ENCODE measurements around the gene TMEM87B. TPM values are rescaled to one million over a fixed set of nuclear protein-coding genes. Genes with fewer than 3 reads are reported as not detected.

Gene TMEM87B
- total RNA-seq, 1 experiment from 2014 or later = 10.5 TPM

DNA sequence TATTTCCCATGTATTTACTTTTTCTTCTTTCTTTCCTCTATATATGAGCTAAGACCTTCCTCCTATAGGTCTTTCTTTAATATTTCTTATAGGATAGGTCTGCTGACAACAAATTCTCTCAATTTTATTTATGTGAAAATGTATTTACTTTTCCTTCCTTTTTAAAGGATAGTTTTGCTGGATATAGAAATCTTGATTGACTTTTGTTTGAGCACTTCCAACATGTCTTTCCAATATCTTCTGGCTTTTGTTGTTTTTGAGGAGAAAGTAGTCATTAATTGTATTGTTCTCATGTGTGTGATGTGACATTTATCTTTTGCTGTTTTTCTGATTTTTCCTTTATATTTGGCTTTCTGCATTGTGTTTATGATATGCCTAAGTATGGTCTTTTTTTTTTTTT lies 54.2 kb downstream of the TMEM87B start:
- no peaks in the 10 kb centered on the region for H3K79me1 ChIP-seq (ENCODE audit: insufficient read depth, low read depth, low read length, poor library complexity, severe bottlenecking)
- H2AFZ ChIP-seq (ENCODE audit: low read length) = no peak overlapping the region
- DNase-seq = no peak
- no peaks in the 10 kb centered on the region for H4K20me1 ChIP-seq (ENCODE audit: control insufficient read depth, insufficient read depth, insufficient read length)
- Mint-ChIP-seq H3K36me3 (ENCODE audit: insufficient read depth in 1 of 3, low read depth in 3 of 3) (peaks cover 22 to 53% (median 43%) of the 10 kb centered on the region in 3 experiments), H3K27me3 (ENCODE audit: low read depth) (no peaks in the 10 kb centered on the region), H3K9me3 (peaks cover 14 to 18% of the 10 kb centered on the region in 2 experiments), H3K27ac (no peak overlapping the region), H3K4me3 (no peak overlapping the region), H3K4me1 (no peaks in the 10 kb centered on the region)
- H3K9me3 ChIP-seq (ENCODE audit: control insufficient read depth, low read depth, low read length) = no peaks in the 10 kb centered on the region
- no peak overlapping the region for H2BK120ac ChIP-seq (ENCODE audit: low read depth, low read length, poor library complexity, severe bottlenecking)
- no peak overlapping the region for H3T11ph ChIP-seq (ENCODE audit: low read length)
- no peaks in the 10 kb centered on the region for H3K4me1 ChIP-seq (ENCODE audit: insufficient read depth, low read length)
- no peak overlapping the region for H3K23ac ChIP-seq (ENCODE audit: insufficient read length, low read depth, low read length)
- no peak overlapping the region for H4K5ac ChIP-seq (ENCODE audit: insufficient read length, low read depth, low read length)
- H3K9ac ChIP-seq (ENCODE audit: extremely low read depth, insufficient read length, low read length) = no peak overlapping the region
- no peaks in the 10 kb centered on the region for H3K27me3 ChIP-seq (ENCODE audit: insufficient read depth, low read length)
- no peak overlapping the region for H3K4ac ChIP-seq (ENCODE audit: low read depth, low read length)
- H2BK15ac ChIP-seq (ENCODE audit: low read depth, low read length) = no peak overlapping the region
- H3K56ac ChIP-seq (ENCODE audit: insufficient read length, low read depth, low read length) = no peak overlapping the region
- no peak overlapping the region for H3K18ac ChIP-seq (ENCODE audit: insufficient read length, low read depth, low read length)
- no peak overlapping the region for H3K4me2 ChIP-seq (ENCODE audit: insufficient read depth, insufficient read length, low read length)
- H4K8ac ChIP-seq (replicated peaks; ENCODE audit: insufficient read length, low read depth, low read length) = no peak overlapping the region
- H2BK5ac ChIP-seq (ENCODE audit: insufficient read length, low read length) = no peak overlapping the region
- H3K14ac ChIP-seq (ENCODE audit: insufficient read depth, low read length) = no peak overlapping the region
- H2AK5ac ChIP-seq (ENCODE audit: insufficient read length, low read length) = no peak overlapping the region
- H2BK12ac ChIP-seq (ENCODE audit: insufficient read length, low read depth, low read length) = no peak overlapping the region
- no peaks in the 10 kb centered on the region for H3K23me2 ChIP-seq (ENCODE audit: insufficient read length, low read depth, low read length, poor library complexity, severe bottlenecking)
- no peak overlapping the region for H2BK20ac ChIP-seq (ENCODE audit: low read depth, low read length, poor library complexity, severe bottlenecking)
- H3K27ac ChIP-seq (ENCODE audit: insufficient read length, low read depth, low read length) = no peak overlapping the region
- H3K79me2 ChIP-seq (ENCODE audit: insufficient read depth, low read length) = no peaks in the 10 kb centered on the region
- TF ChIP-seq, protein P1, sequence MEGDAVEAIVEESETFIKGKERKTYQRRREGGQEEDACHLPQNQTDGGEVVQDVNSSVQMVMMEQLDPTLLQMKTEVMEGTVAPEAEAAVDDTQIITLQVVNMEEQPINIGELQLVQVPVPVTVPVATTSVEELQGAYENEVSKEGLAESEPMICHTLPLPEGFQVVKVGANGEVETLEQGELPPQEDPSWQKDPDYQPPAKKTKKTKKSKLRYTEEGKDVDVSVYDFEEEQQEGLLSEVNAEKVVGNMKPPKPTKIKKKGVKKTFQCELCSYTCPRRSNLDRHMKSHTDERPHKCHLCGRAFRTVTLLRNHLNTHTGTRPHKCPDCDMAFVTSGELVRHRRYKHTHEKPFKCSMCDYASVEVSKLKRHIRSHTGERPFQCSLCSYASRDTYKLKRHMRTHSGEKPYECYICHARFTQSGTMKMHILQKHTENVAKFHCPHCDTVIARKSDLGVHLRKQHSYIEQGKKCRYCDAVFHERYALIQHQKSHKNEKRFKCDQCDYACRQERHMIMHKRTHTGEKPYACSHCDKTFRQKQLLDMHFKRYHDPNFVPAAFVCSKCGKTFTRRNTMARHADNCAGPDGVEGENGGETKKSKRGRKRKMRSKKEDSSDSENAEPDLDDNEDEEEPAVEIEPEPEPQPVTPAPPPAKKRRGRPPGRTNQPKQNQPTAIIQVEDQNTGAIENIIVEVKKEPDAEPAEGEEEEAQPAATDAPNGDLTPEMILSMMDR (conservative IDR thresholded peaks at IDR 0.05) = no peak
- no peak overlapping the region for H4K91ac ChIP-seq (ENCODE audit: insufficient read length, low read depth, low read length)
